Adipocyte (in vitro differentiated cells): ENCODE measurements around the gene PLCB1.
"Not testable (repeated sequence)": the region's sequence is repeated elsewhere in the genome, so short reads cannot be mapped to it uniquely, and the experiment has no call there.

Experiments used
- DNase-seq: peaks from one replicate; pipeline ENCODE4 v3.0.0-alpha.2; 2015; ENCODE audit warnings: low read depth
- H3K27me3 ChIP-seq: replicated peaks from 2 replicates; pipeline ENCODE4 v1.7.0; 2013; ENCODE audit warnings: mild to moderate bottlenecking, low read length, moderate library complexity; ENCODE audit not compliant: control insufficient read depth, insufficient read depth
- H3K36me3 ChIP-seq: 2 replicates; pipeline ENCODE4 v1.7.0; 2013; ENCODE audit warnings: low read length, mild to moderate bottlenecking, moderate library complexity; ENCODE audit not compliant: control insufficient read depth, insufficient read depth, severe bottlenecking
- H3K4me1 ChIP-seq: 2 replicates; pipeline ENCODE4 v1.7.0; 2013; ENCODE audit warnings: mild to moderate bottlenecking, low read length, moderate library complexity; ENCODE audit not compliant: control insufficient read depth, insufficient read depth
- H3K4me3 ChIP-seq: 2 replicates; pipeline ENCODE4 v1.7.0; 2013; ENCODE audit warnings: mild to moderate bottlenecking, low read length, moderate library complexity
- H3K9ac ChIP-seq: 2 replicates; pipeline ENCODE4 v1.7.0; 2013; ENCODE audit warnings: mild to moderate bottlenecking, low read length, moderate library complexity
- H3K9me3 ChIP-seq: 2 replicates; pipeline ENCODE4 v1.7.0; 2013; ENCODE audit warnings: mild to moderate bottlenecking, low read length, moderate library complexity; ENCODE audit not compliant: control insufficient read depth

The PLCB1 gene

GRCh38 chr20:8803941-8804340 is 671.9 kb downstream of the PLCB1 start:
- H3K36me3 ChIP-seq: no peaks in the 10 kb centered on the region
- peaks cover 7% of the 10 kb centered on the region for H3K4me1 ChIP-seq
- no peak for DNase-seq
- no peaks in the 10 kb centered on the region for H3K9me3 ChIP-seq
- no peak overlapping the region for H3K4me3 ChIP-seq
- H3K9ac ChIP-seq: no peak overlapping the region
- H3K27me3 ChIP-seq: no peaks in the 10 kb centered on the region

DNA sequence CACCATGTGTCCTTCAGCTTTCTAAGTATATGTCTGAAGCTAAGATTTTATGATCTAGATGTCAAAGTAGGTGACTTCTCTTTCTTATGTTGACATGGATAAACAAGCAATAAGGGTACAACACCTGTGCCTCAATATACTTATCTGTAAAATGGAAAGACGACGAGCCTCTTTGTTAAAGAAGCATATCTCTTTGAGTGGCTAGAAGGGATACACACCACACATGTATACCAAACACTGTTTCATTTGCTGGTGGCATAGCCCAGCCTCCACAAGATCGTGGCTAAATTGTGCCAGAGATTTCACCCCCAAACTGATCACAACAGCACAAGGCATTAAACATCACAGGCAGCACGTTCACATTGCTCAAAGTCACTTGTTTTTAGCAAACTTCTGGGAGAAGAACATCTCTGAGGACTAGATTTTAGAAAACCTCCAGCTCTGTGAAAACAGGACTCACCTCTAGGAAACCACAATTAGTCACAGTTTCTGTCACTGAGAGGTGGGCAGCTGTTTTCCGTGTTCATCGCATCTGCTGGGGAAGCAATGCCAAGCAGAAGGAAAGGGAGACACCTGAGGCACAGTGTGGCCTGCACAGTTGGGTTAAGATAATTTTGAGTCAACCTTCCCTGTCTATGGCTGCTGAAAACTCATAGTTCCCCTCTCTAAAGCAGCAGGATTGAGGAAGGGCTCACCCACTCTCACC is 673.8 kb downstream of the PLCB1 start:
- DNase-seq: no peak
- H3K9me3 ChIP-seq: no peaks in the 10 kb centered on the region
- no peak overlapping the region for H3K9ac ChIP-seq
- H3K36me3 ChIP-seq: no peaks in the 10 kb centered on the region
- no peaks in the 10 kb centered on the region for H3K27me3 ChIP-seq
- H3K4me3 ChIP-seq: no peak overlapping the region
- H3K4me1 ChIP-seq: peaks cover 4% of the 10 kb centered on the region

- Histone ChIP-seq H3K9ac (no peak overlapping the region), H3K4me3 (no peak overlapping the region), H3K4me1 (peaks cover 4% of the 10 kb centered on the region), H3K36me3 (no peaks in the 10 kb centered on the region), H3K9me3 (no peaks in the 10 kb centered on the region), H3K27me3 (no peaks in the 10 kb centered on the region)
- DNase-seq: no peak
These were observed 675.6 kb downstream of the PLCB1 start for GRCh38 chr20:8807480-8808201.

- Histone ChIP-seq H3K9me3 (no peaks in the 10 kb centered on the region), H3K36me3 (no peaks in the 10 kb centered on the region), H3K9ac (no peak overlapping the region), H3K4me1 (peaks cover 4% of the 10 kb centered on the region), H3K4me3 (no peak overlapping the region), H3K27me3 (no peaks in the 10 kb centered on the region)
- DNase-seq: no peak
These were observed 676.1 kb downstream of the PLCB1 start for GRCh38 chr20:8808202-8808535.

DNA sequence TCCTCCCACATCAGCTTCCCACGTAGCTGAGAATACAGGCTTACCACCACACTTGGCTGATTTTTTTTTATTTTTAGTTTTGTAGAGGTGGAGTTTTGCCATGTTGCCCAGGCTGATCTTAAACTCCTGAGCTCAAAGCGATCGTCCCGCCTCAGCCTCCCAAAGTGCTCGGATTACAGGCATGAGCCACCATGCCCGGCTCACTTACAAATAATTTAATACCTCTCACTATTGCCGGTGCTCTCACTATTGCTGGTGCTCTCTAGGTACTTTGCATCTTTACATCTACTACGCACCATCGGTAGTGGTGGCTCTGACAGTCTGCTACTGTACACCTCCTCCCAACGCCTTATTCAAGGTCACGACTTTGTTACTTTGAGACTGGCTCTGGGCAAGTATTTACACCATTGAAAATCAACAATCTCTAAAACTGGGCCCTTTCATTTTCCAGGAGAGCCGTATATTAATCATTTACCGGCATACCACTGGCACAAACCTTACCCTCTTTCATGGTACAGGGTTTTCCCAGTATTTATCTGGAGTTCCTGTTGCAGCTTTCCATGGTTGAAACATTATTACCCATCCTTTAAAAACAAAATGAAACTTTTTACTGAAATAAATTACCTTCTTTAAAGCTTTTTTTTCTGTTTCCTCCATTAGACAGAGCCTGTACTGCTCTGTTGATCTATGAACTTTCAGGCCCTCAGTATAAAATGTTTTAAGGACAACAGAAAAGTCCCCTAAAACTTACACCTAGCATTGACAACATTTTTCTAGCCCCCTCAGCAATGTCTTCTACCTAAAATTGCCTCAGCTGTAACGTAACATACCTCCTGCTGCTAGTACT is 677.3 kb downstream of the PLCB1 start:
- DNase-seq: no peak
- Histone ChIP-seq H3K36me3 (no peaks in the 10 kb centered on the region), H3K9me3 (no peaks in the 10 kb centered on the region)

DNA sequence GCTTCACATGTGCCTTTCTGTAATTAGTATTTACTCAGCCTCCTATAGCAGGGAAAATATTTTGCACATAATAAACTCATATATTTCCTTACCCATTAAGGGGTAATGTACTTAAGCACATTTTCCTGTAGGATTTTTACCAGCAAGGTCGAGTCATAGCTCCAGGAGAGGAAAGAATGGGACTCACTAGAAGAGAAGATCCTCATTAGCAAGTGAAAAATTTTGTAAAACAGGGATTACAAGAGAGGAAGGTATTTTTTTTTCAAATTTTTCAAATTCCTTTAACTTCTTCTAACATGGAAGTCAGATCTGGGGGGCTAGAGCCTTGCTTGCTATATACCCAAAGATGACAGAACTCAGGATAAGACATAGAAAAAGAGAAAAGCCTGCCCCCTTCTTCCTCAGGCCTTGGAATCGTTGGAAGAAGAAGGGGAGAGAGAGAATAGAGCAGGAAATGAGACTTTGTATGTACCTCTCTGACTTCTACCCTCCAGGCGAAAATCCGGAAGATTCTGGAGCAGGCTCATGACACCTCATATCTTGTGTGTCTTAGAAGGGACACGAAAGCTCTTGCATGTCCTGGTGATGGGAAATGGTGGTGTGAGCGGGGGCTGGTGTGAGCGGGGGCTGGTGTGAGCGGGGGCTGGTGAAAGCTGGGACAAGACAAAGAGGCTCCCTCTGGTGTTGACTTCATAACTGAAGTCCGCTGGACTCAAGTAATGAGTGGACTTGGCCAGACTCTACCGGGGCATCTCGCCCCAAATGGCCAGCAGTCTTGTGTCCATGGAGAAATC is 679.9 kb downstream of the PLCB1 start:
- no peaks in the 10 kb centered on the region for H3K9me3 ChIP-seq
- H3K36me3 ChIP-seq: no peaks in the 10 kb centered on the region
- no peak overlapping the region for H3K4me3 ChIP-seq
- H3K9ac ChIP-seq: no peak overlapping the region
- H3K4me1 ChIP-seq: peaks cover 4% of the 10 kb centered on the region
- H3K27me3 ChIP-seq: no peaks in the 10 kb centered on the region
- DNase-seq: no peak

More for the DNA sequence above, 677.3 kb downstream of the PLCB1 start:
- Histone ChIP-seq H3K27me3 (no peaks in the 10 kb centered on the region), H3K9ac (no peak overlapping the region), H3K4me1 (peaks cover 4% of the 10 kb centered on the region), H3K4me3 (no peak overlapping the region)

DNA sequence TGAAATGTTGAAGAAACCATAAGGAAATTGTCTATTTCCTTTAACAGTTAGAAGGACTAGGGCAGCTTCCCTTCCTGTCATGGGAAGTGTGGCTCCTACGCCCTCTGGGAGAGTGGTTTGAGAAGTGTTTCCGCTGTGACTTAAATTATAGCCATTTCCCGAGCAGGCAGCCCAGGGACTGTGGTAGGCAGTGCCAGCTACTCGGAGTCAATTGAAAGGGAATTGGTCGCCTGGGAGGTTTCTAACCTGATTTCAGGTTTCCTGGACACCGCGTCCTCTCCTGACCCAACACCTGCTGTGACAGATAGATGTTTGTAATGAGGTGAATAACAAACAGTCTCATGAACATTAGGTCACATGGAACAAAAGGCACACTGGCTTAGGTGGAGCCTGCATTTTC is 680.8 kb downstream of the PLCB1 start:
- no peaks in the 10 kb centered on the region for H3K9me3 ChIP-seq
- H3K4me1 ChIP-seq: peaks cover 4% of the 10 kb centered on the region
- H3K36me3 ChIP-seq: no peaks in the 10 kb centered on the region
- no peak for DNase-seq
- no peak overlapping the region for H3K4me3 ChIP-seq
- no peak overlapping the region for H3K9ac ChIP-seq
- no peaks in the 10 kb centered on the region for H3K27me3 ChIP-seq

GRCh38 chr20:8815208-8815607 is 683.1 kb downstream of the PLCB1 start:
- no peak for DNase-seq
- Histone ChIP-seq H3K9ac (no peak overlapping the region), H3K4me1 (no peaks in the 10 kb centered on the region), H3K36me3 (no peaks in the 10 kb centered on the region), H3K27me3 (no peaks in the 10 kb centered on the region), H3K9me3 (no peaks in the 10 kb centered on the region), H3K4me3 (no peak overlapping the region)

DNA sequence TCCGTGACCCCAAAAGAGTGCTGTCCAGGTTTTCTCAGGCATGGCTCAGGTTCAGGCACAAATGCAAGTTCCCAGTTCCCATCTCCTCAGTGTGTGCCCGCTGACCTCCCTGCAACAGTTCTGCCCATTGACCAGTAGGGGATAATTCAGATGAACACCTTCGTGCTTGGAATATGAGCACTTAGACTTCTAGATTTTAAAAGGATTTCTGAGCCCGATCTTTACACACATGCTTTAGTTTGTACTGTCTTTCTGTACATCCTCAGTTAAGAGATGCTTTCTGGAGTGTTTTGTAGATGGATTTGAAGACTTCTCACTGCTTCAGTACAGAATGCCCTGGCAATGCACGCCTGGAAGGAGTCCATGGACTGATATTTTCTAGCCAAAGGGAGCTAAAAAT is 697.2 kb downstream of the PLCB1 start:
- Histone ChIP-seq H3K4me3 (no peak overlapping the region), H3K36me3 (no peaks in the 10 kb centered on the region), H3K9me3 (no peaks in the 10 kb centered on the region), H3K4me1 (no peaks in the 10 kb centered on the region), H3K9ac (no peak overlapping the region), H3K27me3 (no peaks in the 10 kb centered on the region)
- DNase-seq: no peak

- H3K27me3 ChIP-seq, H3K4me3 ChIP-seq, H3K4me1 ChIP-seq, H3K9ac ChIP-seq, DNase-seq, H3K9me3 ChIP-seq, H3K36me3 ChIP-seq: not testable (repeated sequence)
These were observed 702.2 kb downstream of the PLCB1 start for GRCh38 chr20:8834294-8834693.

DNA sequence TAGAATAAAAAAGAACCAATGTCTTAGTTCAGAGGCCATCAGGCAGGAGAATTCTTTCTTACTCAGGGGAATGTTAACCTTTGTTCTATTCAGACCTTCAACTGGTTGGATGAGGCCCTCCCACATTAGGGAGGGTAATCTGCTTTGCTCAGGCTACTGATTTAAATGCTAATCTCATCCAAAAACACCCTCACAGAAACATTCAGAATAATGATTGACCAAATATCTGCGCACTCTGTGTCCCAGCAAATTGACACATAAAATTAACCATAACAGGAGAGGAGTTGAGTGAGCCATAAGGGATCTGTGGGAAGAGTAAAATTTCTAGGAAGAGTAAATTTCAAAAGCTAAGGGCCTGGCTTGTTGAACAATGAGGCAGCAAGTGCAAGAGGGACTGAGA is 702.8 kb downstream of the PLCB1 start:
- Histone ChIP-seq H3K4me1 (no peaks in the 10 kb centered on the region), H3K27me3 (no peaks in the 10 kb centered on the region), H3K36me3 (no peaks in the 10 kb centered on the region), H3K9me3 (no peaks in the 10 kb centered on the region), H3K9ac (no peak overlapping the region), H3K4me3 (no peak overlapping the region)
- DNase-seq: no peak
